Right lobe of liver (tissue), 6 donors: ENCODE measurements around the gene PLPPR5. TPM values are rescaled to one million over a fixed set of nuclear protein-coding genes. Genes with fewer than 3 reads are reported as not detected.
A peak's percentile ranks its signal among the peaks of the same experiment; 100 is the strongest.

Source experiments
- ATAC-seq, 4 donors: fragments of 200-7000 bp; cut with Tn5 transposase; one replicate each; pipeline ENCODE4 v1.9.1; 2020; ENCODE audit warnings: mild to moderate bottlenecking in 4 of 4, moderate library complexity in 4 of 4
- DNase-seq, 3 donors: peaks; one replicate each; pipeline ENCODE4 v3.0.0-alpha.2; 2020
- H3K27ac ChIP-seq, 3 donors: fragments of 200-600 bp; one replicate each; pipeline ENCODE4 v1.8.0; 2022
- H3K27me3 ChIP-seq, 2 donors: fragments of 200-600 bp; one replicate each; pipeline ENCODE4 v1.8.0; 2022
- H3K36me3 ChIP-seq, 4 donors: fragments of 200-600 bp; sonication (generic) in 1 of 4; one replicate each; pipeline versions ENCODE4 v1.5.1 to v1.8.0; 2017 to 2022; ENCODE audit warnings: control low read depth in 1 of 4
- H3K4me1 ChIP-seq, 4 donors: fragments of 200-600 bp; sonication (generic) in 1 of 4; one replicate each; pipeline versions ENCODE4 v1.5.1 to v1.8.0; 2017 to 2022; ENCODE audit warnings: control low read depth in 1 of 4
- H3K4me3 ChIP-seq, 3 donors: fragments of 200-600 bp; one replicate each; pipeline ENCODE4 v1.8.0; 2022
- H3K9me3 ChIP-seq, 4 donors: fragments of 200-600 bp; sonication (generic) in 1 of 4; one replicate each; pipeline versions ENCODE4 v1.5.1 to v1.8.0; 2017 to 2022; ENCODE audit warnings: control low read depth in 1 of 4
- POLR2A ChIP-seq: fragments of 450-650 bp; IDR thresholded peaks from one replicate; pipeline ENCODE4 v1.6.1; 2017; ENCODE audit warnings: antibody characterized with exemption, mild to moderate bottlenecking
- WGBS: methylation state at CpG from one replicate; pipeline ENCODE4 v1.1.6; 2018; ENCODE audit warnings: low coverage, low lambda C conversion rate; ENCODE audit not compliant: insufficient coverage; ENCODE audit errors: missing lambda C conversion rate; 5-methylcytosine and 5-hydroxymethylcytosine counted together
- intact Hi-C, 2 donors: fragments of 100-400 bp; cut with DNase I; formaldehyde crosslinking; loops; one replicate each; pipeline versions ENCODE4 v1.11.2 to v1.14.1; 2022
- total RNA-seq, 6 experiments: library from RNA; depleted of rRNA in 2 of 6; stranded (reverse); fragments of >200 nt in 2 of 6; fragmentation: NEBNext Ultra II Directional in 3 of 6; extraction: Animal tissue kit (Norgen Biotek cat#: 25700) in 3 of 6; gene quantifications; one replicate each; pipeline versions ENCODE4 v1.1.0 to v1.2.4, GENCODE V29; 2016 to 2023
- TF ChIP-seq, protein P1 (sequence below), 4 donors: fragments of 200-600 bp in 3 of 4; fragments of 450-650 bp in 1 of 4; IDR thresholded peaks; one replicate each; pipeline versions ENCODE4 v1.5.1 to v1.8.0; 2016 to 2022; ENCODE audit warnings: antibody characterized with exemption in 4 of 4, mild to moderate bottlenecking in 2 of 4
- donor health status: DM: no; HTN: yes; CAD: no.
- donor health status: DM: no; HTN: no; CAD: no.
- donor health status: DM: no; HTN: no; CAD: no.
- donor health status: DM: no; HTN: yes; CAD: no.
- donor health status: DM: no; HTN: yes; CAD: no.

PLPPR5 gene
- total RNA-seq, 6 experiments from 2014 or later = not detected

DNA sequence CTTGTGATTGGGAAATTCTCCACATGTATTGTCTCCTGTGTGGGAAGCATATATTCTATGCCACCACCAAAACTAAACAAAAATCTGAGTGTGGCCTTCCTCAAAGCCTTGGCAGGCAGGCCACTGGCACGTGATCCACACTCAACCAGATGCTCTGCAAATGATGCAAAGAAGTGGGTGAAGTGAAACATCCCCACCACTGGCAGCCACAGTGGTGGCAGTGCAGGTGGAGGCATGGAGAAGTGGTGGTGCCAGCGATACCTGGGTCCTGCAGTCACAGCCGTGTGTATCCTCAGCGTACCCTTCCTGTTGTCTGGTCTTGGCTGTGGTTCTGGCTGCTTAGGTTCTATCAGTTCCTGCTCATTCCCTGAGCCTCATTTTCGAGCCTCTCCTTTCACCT is 65.2 kb downstream of the PLPPR5 start:
- Histone ChIP-seq H3K4me1 (no peaks in the 10 kb centered on the region), H3K9me3 (no peaks in the 10 kb centered on the region), H3K4me3 (no peak overlapping the region), H3K27ac (no peak overlapping the region), H3K27me3 (no peaks in the 10 kb centered on the region), H3K36me3 (no peaks in the 10 kb centered on the region)
- DNase-seq (no peak), ATAC-seq (no peak)
- TF ChIP-seq, protein P1, sequence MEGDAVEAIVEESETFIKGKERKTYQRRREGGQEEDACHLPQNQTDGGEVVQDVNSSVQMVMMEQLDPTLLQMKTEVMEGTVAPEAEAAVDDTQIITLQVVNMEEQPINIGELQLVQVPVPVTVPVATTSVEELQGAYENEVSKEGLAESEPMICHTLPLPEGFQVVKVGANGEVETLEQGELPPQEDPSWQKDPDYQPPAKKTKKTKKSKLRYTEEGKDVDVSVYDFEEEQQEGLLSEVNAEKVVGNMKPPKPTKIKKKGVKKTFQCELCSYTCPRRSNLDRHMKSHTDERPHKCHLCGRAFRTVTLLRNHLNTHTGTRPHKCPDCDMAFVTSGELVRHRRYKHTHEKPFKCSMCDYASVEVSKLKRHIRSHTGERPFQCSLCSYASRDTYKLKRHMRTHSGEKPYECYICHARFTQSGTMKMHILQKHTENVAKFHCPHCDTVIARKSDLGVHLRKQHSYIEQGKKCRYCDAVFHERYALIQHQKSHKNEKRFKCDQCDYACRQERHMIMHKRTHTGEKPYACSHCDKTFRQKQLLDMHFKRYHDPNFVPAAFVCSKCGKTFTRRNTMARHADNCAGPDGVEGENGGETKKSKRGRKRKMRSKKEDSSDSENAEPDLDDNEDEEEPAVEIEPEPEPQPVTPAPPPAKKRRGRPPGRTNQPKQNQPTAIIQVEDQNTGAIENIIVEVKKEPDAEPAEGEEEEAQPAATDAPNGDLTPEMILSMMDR (IDR thresholded peaks at IDR 0.05) = no peak
- intact Hi-C loops = no loop called here
- WGBS = 47% methylated on average over 1 of the region's 5 CpGs

DNA sequence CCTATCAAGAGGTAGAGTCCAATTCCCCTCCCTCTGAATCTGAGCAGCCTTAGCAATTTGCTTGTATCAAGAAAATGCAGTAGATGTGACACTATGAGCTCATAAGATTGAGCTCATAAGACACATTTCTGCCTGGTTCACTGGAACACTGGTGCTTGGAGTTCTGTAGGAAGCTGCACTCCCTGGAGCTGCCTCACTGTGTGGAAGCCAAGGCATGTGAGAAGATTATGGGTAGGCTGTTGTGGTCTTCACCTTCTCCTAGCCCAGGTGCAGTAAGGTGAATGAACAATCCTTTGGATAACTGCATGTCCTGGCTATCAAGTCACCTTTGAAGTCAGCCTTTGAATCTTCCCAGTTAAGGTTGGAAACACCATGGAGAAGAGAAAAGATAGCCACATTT is 67.3 kb downstream of the PLPPR5 start:
- TF ChIP-seq POLR2A = no peak
- TF ChIP-seq, protein P1 (IDR thresholded peaks at IDR 0.05) = no peak
- Histone ChIP-seq H3K4me1 (peaks cover 0 to 3% (median 0%) of the 10 kb centered on the region in 4 donors), H3K27me3 (no peaks in the 10 kb centered on the region), H3K9me3 (no peaks in the 10 kb centered on the region), H3K27ac (no peak overlapping the region), H3K36me3 (no peaks in the 10 kb centered on the region), H3K4me3 (no peak overlapping the region)
- ATAC-seq (no peak), DNase-seq (no peak)
- intact Hi-C loops = no loop called here

DNA sequence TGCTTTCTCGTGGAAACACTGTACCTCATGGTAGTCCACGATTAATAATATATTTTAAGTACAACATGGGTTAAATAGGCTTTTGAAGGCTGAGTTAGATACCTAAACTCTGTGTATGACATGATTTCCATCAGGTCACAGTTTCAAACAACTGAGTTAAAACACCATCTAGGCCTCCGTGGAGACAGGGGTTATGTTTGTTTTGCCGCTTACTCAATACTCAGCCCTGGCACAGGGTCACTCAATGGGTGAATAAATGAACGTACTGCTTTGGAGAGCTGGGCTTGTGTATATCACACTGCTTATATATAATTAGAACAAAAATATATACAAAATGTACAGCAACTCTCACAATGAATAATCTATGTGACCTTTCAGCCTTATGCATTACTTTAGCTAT is 72.5 kb downstream of the PLPPR5 start:
- peak in 1 of 3 donors; percentile 64 for DNase-seq
- WGBS = 26% methylated on average over 5 of the region's 5 CpGs
- TF ChIP-seq POLR2A = no peak
- TF ChIP-seq, protein P1 (IDR thresholded peaks at IDR 0.05) = no peak

DNA sequence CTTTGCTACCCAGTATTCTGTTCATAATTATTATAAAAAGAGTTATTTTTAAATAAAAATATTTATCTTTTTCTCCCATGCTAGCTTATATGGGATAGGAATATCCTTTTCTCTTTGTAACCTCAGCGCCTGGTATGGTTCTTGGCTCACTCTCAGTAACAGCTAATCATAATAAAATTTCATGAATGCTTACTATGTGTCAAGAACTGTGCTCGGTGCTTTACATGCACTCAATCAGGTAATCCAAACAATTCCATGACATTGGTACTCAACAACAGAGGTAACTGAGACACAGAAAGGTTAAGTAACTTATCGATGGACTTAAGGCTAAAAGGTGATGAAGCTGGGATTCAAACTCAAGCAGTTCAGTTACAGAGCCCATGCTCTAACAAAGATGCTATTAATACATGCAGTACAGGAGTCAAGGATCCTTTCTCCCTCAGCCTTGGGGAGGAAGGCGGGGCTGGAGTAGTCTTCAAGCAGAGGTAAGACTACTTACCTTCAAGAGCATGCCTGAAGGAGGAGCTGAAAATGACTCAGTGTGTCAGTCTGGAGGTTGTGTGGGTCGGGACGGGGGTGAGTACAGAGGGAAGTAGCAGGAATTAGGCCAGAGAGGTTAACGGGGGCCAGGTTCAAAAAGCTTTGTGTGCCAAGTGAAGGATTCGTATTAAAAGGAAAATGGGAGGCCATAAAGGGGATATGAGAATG is 73.4 kb downstream of the PLPPR5 start:
- H3K27ac ChIP-seq = no peak overlapping the region
- ATAC-seq = no peak
- WGBS = 76% methylated on average over 8 of the region's 8 CpGs

More for the DNA sequence above, 72.5 kb downstream of the PLPPR5 start:
- intact Hi-C loops = no loop called here
- Histone ChIP-seq H3K36me3 (no peaks in the 10 kb centered on the region), H3K27ac (no peak overlapping the region), H3K27me3 (no peaks in the 10 kb centered on the region), H3K4me3 (no peak overlapping the region), H3K9me3 (no peaks in the 10 kb centered on the region), H3K4me1 (peaks cover 0 to 9% (median 0%) of the 10 kb centered on the region in 4 donors)
- ATAC-seq = peak; percentile 94 to 99 (median 95)

More for the DNA sequence above, 73.4 kb downstream of the PLPPR5 start:
- TF ChIP-seq, protein P1 (IDR thresholded peaks at IDR 0.05) = no peak
- TF ChIP-seq POLR2A = no peak
- no peaks in the 10 kb centered on the region for H3K27me3 ChIP-seq
- no peaks in the 10 kb centered on the region for H3K9me3 ChIP-seq
- H3K4me3 ChIP-seq = no peak overlapping the region
- peaks cover 0 to 9% (median 0%) of the 10 kb centered on the region in 4 donors for H3K4me1 ChIP-seq
- H3K36me3 ChIP-seq = no peaks in the 10 kb centered on the region
- no peak for DNase-seq
- intact Hi-C loops = no loop called here
